H1 (cell line): ENCODE measurements around the gene KCNIP3. TPM values are rescaled to one million over a fixed set of nuclear protein-coding genes. Genes with fewer than 3 reads are reported as not detected.

Experiments used
- CTCF ChIA-PET: fragments of 300-600 bp; sonication (Branson Sonifier 250); formaldehyde crosslinking; loops from one replicate; lab custom pipeline; 2021; ENCODE audit not compliant: partially characterized antibody; lab: Charles Lee
- POLR2A ChIA-PET: fragments of 300-600 bp; sonication (Branson Sonifier 250); formaldehyde crosslinking; loops from one replicate; lab custom pipeline; 2021; ENCODE audit warnings: inconsistent platforms; ENCODE audit not compliant: partially characterized antibody; lab: Charles Lee
- DNase-seq, 2 experiments: peaks; one replicate each; pipeline versions ENCODE4 v3.0.0 to v3.0.0-alpha.2; 2010 to 2022; ENCODE audit warnings: low spot score in 2 of 2, low read depth in 1 of 2, mixed read lengths in 1 of 2
- FAIRE-seq: peaks from 2 replicates; lab custom pipeline; 2011; peaks lifted over from hg19 to GRCh38; lab: Jason Lieb, UNC
- H2AFZ ChIP-seq: 2 replicates; pipeline ENCODE4 v1.8.1; 2012; ENCODE audit warnings: low read length, inconsistent platforms
- H2AK5ac ChIP-seq: 2 replicates; pipeline ENCODE4 v1.6.1; 2013; ENCODE audit warnings: low read depth, low read length
- H2BK120ac ChIP-seq: replicated peaks from 2 replicates; pipeline ENCODE3; 2013; ENCODE audit warnings: low read depth, low read length, inconsistent platforms
- H2BK12ac ChIP-seq: 2 replicates; pipeline ENCODE4 v1.6.1; 2013; ENCODE audit warnings: low read depth, low read length
- H2BK15ac ChIP-seq: 2 replicates; pipeline ENCODE4 v1.6.1; 2013; ENCODE audit warnings: low read length
- H2BK20ac ChIP-seq: 2 replicates; pipeline ENCODE4 v1.6.1; 2013; ENCODE audit warnings: low read length
- H2BK5ac ChIP-seq: 2 replicates; pipeline ENCODE4 v1.6.1; 2013; ENCODE audit warnings: low read depth, low read length
- H3K14ac ChIP-seq: 2 replicates; pipeline ENCODE4 v1.6.1; 2013; ENCODE audit warnings: inconsistent platforms; ENCODE audit not compliant: insufficient read length
- H3K18ac ChIP-seq: 2 replicates; pipeline ENCODE4 v1.6.1; 2013; ENCODE audit warnings: low read length; ENCODE audit errors: extremely low read depth
- H3K23ac ChIP-seq: 2 replicates; pipeline ENCODE4 v1.6.1; 2013; ENCODE audit warnings: inconsistent platforms; ENCODE audit not compliant: insufficient read length
- H3K23me2 ChIP-seq: 2 replicates; pipeline ENCODE4 v1.6.1; 2013; ENCODE audit warnings: low read depth, low read length
- H3K27ac ChIP-seq: 2 replicates; pipeline ENCODE4 v1.6.1; 2011; ENCODE audit warnings: low read depth, low read length, inconsistent platforms
- H3K27me3 ChIP-seq, 4 experiments: replicated peaks in 1 of 4; 1 replicate in 1 of 4; 2 replicates in 3 of 4; pipeline versions ENCODE4 v1.6.1 to v1.8.1; 2011 to 2013; ENCODE audit warnings: low read length in 3 of 4, mild to moderate bottlenecking in 3 of 4, inconsistent platforms in 2 of 4, mixed read lengths in 2 of 4, moderate library complexity in 1 of 4; ENCODE audit not compliant: control insufficient read depth in 3 of 4, insufficient read depth in 3 of 4; ENCODE audit errors: extremely low read depth in 1 of 4
- H3K36me3 ChIP-seq, 4 experiments: 2 replicates each; pipeline versions ENCODE4 v1.6.1 to v1.8.1; 2011 to 2013; ENCODE audit warnings: mild to moderate bottlenecking in 4 of 4, low read length in 3 of 4, moderate library complexity in 2 of 4, control low read depth in 1 of 4, inconsistent platforms in 1 of 4; ENCODE audit not compliant: insufficient read depth in 4 of 4, control insufficient read depth in 2 of 4
- H3K4ac ChIP-seq: replicated peaks from 2 replicates; pipeline ENCODE3; 2013; ENCODE audit warnings: low read length, low read depth, mixed read lengths, inconsistent platforms; ENCODE audit not compliant: insufficient read length
- H3K4me1 ChIP-seq, 4 experiments: replicated peaks in 1 of 4; 1 replicate in 1 of 4; 2 replicates in 3 of 4; pipeline versions ENCODE4 v1.6.1 to v1.8.1; 2011 to 2013; ENCODE audit warnings: low read length in 3 of 4, inconsistent platforms in 2 of 4, mixed read lengths in 1 of 4; ENCODE audit not compliant: insufficient read depth in 4 of 4, control insufficient read depth in 3 of 4
- H3K4me2 ChIP-seq, 2 experiments: 2 replicates each; pipeline versions ENCODE4 v1.6.1 to v1.8.1; 2011 to 2013; ENCODE audit warnings: low read depth in 2 of 2, low read length in 2 of 2, control low read depth in 1 of 2, inconsistent platforms in 1 of 2, mild to moderate bottlenecking in 1 of 2; ENCODE audit not compliant: insufficient read depth in 1 of 2
- H3K4me3 ChIP-seq, 4 experiments: fragments of 200-600, 300-600 bp in 1 of 4; sonication (generic), shearing (Covaris generic), sonication (Bioruptor Twin) in 1 of 4; 2 replicates each; pipeline versions ENCODE4 v1.5.1 to v1.8.1; 2011 to 2016; ENCODE audit warnings: low read length in 4 of 4, low read depth in 3 of 4, control low read depth in 2 of 4, inconsistent platforms in 2 of 4, mild to moderate bottlenecking in 2 of 4, mixed read lengths in 1 of 4, moderate library complexity in 1 of 4; ENCODE audit not compliant: insufficient read depth in 2 of 4; ENCODE audit errors: extremely low read depth in 1 of 4
- H3K56ac ChIP-seq: replicated peaks from 2 replicates; pipeline ENCODE3; 2013; ENCODE audit warnings: low read depth, mild to moderate bottlenecking, mixed read lengths, low read length, inconsistent platforms; ENCODE audit not compliant: insufficient read length
- H3K79me1 ChIP-seq: 2 replicates; pipeline ENCODE4 v1.6.1; 2013; ENCODE audit warnings: low read depth, low read length, control low read depth
- H3K79me2 ChIP-seq, 2 experiments: 2 replicates each; pipeline versions ENCODE4 v1.6.1 to v1.8.1; 2012 to 2013; ENCODE audit warnings: low read length in 2 of 2, mild to moderate bottlenecking in 2 of 2, inconsistent platforms in 1 of 2; ENCODE audit not compliant: insufficient read depth in 2 of 2, control insufficient read depth in 1 of 2
- H3K9ac ChIP-seq, 4 experiments: replicated peaks in 1 of 4; 1 replicate in 1 of 4; 2 replicates in 3 of 4; pipeline versions ENCODE4 v1.6.1 to v1.8.1; 2011 to 2013; ENCODE audit warnings: low read depth in 3 of 4, low read length in 3 of 4, control low read depth in 2 of 4, mild to moderate bottlenecking in 2 of 4, moderate library complexity in 2 of 4, inconsistent platforms in 1 of 4; ENCODE audit errors: extremely low read depth in 1 of 4
- H3K9me3 ChIP-seq, 2 experiments: 2 replicates each; pipeline versions ENCODE4 v1.6.1 to v1.8.1; 2012 to 2013; ENCODE audit warnings: mild to moderate bottlenecking in 2 of 2, moderate library complexity in 2 of 2, control low read depth in 1 of 2, inconsistent platforms in 1 of 2, low read depth in 1 of 2, low read length in 1 of 2, mixed read lengths in 1 of 2; ENCODE audit not compliant: insufficient read depth in 2 of 2
- H4K20me1 ChIP-seq, 2 experiments: replicated peaks in 1 of 2; 2 replicates each; pipeline versions ENCODE3 to v1.8.1; 2011 to 2013; ENCODE audit warnings: inconsistent platforms in 2 of 2, low read length in 2 of 2, mild to moderate bottlenecking in 1 of 2; ENCODE audit not compliant: insufficient read depth in 2 of 2, control insufficient read depth in 1 of 2
- H4K5ac ChIP-seq: 2 replicates; pipeline ENCODE4 v1.6.1; 2013; ENCODE audit warnings: low read length, low read depth, mixed read lengths, inconsistent platforms; ENCODE audit not compliant: insufficient read length
- H4K8ac ChIP-seq: 2 replicates; pipeline ENCODE4 v1.8.0; 2013; ENCODE audit warnings: mild to moderate bottlenecking, moderate library complexity, low read length, inconsistent platforms; ENCODE audit not compliant: insufficient read depth; ENCODE audit errors: extremely low read depth
- H4K91ac ChIP-seq: replicated peaks from 2 replicates; pipeline ENCODE3; 2013; ENCODE audit warnings: low read length, mixed read lengths, inconsistent platforms; ENCODE audit not compliant: insufficient read length
- CTBP2 ChIP-seq: IDR thresholded peaks from 2 replicates; pipeline ENCODE4 v1.7.0; 2011; ENCODE audit warnings: borderline replicate concordance, mild to moderate bottlenecking, moderate library complexity, mixed read lengths, low read length; ENCODE audit not compliant: insufficient read depth, insufficient read length
- RNF2 ChIP-seq: fragments of 200-900, 300-1000 bp; sonication (generic); IDR thresholded peaks from 2 replicates; pipeline ENCODE4 v1.7.1; 2016; ENCODE audit warnings: borderline replicate concordance, low read depth, mild to moderate bottlenecking, antibody characterized with exemption, low read length; ENCODE audit not compliant: poor library complexity, severe bottlenecking; ENCODE audit errors: missing control alignments
- ZNF274 ChIP-seq: IDR thresholded peaks from 2 replicates; pipeline ENCODE4 v1.7.0; 2012; ENCODE audit warnings: low read length, borderline replicate concordance; ENCODE audit errors: extremely low read depth
- WGBS, 2 experiments: shearing (Covaris generic) in 1 of 2; methylation state at CpG; one replicate each; pipeline versions ENCODE4 v1.1.6 to v1.1.7; 2013 to 2015; ENCODE audit warnings: low lambda C conversion rate in 2 of 2, mixed read lengths in 2 of 2, inconsistent platforms in 1 of 2, low coverage in 1 of 2, missing lambda C conversion rate in 1 of 2; ENCODE audit not compliant: insufficient replicate concordance in 2 of 2, insufficient coverage in 1 of 2, insufficient read length in 1 of 2; ENCODE audit errors: extremely low coverage in 1 of 2, missing lambda C conversion rate in 1 of 2; 5-methylcytosine and 5-hydroxymethylcytosine counted together
- polyA plus RNA-seq, 7 experiments: library from polyadenylated mRNA; depleted of rRNA in 3 of 7; stranded (reverse) in 5 of 7; unstranded in 2 of 7; fragments of >200 nt in 5 of 7; fragments of 200-250 nt in 2 of 7; gene quantifications; 1 replicate in 5 of 7; 2 replicates in 1 of 7; 4 replicates in 1 of 7; pipeline versions ENCODE4 v1.2.1 to v1.2.3, GENCODE V29; 2011 to 2013; ENCODE audit warnings: missing spikeins in 2 of 7, mixed read lengths in 2 of 7
- total RNA-seq: library from RNA; stranded (reverse); fragmentation: NEBNext Ultra II Directional; extraction: Animal tissue kit (Norgen Biotek cat#: 25700); gene quantifications from 2 replicates; pipeline ENCODE4 v1.2.1, GENCODE V29; 2021

Gene KCNIP3
- total and polyA plus RNA-seq, 2 of the 8 experiments (the other 6 are each of a cell fraction or from before 2014, with no cell fraction given): 0.33 to 1.9 TPM

- WGBS, 2 experiments: 75% methylated on average over 4 of the region's 4 CpGs; no CpG with 5 or more reads in 1 of the 2 experiments
- Histone ChIP-seq H4K91ac (no peak overlapping the region), H3K14ac (no peak overlapping the region), H3K9ac (no peak overlapping the region), H3K4me1 (peaks cover 0 to 2% (median 0%) of the 10 kb centered on the region in 4 experiments; a peak in 1 of 7 replicates), H2AK5ac (no peak overlapping the region), H4K5ac (no peak overlapping the region), H2BK120ac (no peak overlapping the region), H2AFZ (no peak overlapping the region), H3K79me2 (no peaks in the 10 kb centered on the region), H3K18ac (no peak overlapping the region), H2BK5ac (no peak overlapping the region), H3K23me2 (no peaks in the 10 kb centered on the region; the same call in 1 of the 2 replicates), H3K4ac (no peak overlapping the region), H3K36me3 (no peaks in the 10 kb centered on the region), H2BK12ac (no peak overlapping the region), H3K9me3 (peaks cover 74 to 88% of the 10 kb centered on the region in 2 experiments), H3K4me3 (no peak overlapping the region), H4K8ac (no peak overlapping the region), H3K27ac (no peak overlapping the region), H2BK15ac (no peak overlapping the region), H3K23ac (no peak overlapping the region), H4K20me1 (no peaks in the 10 kb centered on the region), H3K27me3 (no peaks in the 10 kb centered on the region), H3K56ac (no peak overlapping the region), H2BK20ac (no peak overlapping the region), H3K79me1 (no peaks in the 10 kb centered on the region; the same call in 1 of the 2 replicates), H3K4me2 (no peak overlapping the region)
- TF ChIP-seq RNF2 (no peak), CTBP2 (no peak), ZNF274 (no peak)
- FAIRE-seq: no peak
- ChIA-PET POLR2A (no interaction called here), CTCF (interaction anchor here (0.6 kb wide), 1 partner anchor 1283 kb away, joined by 8 read pairs; no protein-coding TSS in a partner anchor)
- DNase-seq: no peak
Observed at GRCh38 chr2:95265182-95265581, 32.0 kb upstream of the KCNIP3 start.
